Lower leg skin (tissue), 4 donors: Measurements from ENCODE around the gene IFT27. TPM values are rescaled to one million over a fixed set of nuclear protein-coding genes. Genes with fewer than 3 reads are reported as not detected.

ENCODE experiments used
- DNase-seq, 2 donors: peaks; one replicate each; pipeline ENCODE4 v3.0.0-alpha.2; 2019; ENCODE audit warnings: low spot score in 2 of 2
- H3K4me3 ChIP-seq: fragments of 200-600 bp; sonication (generic); 2 replicates; pipeline ENCODE4 v1.5.1; 2017; ENCODE audit warnings: mild to moderate bottlenecking, low read depth; ENCODE audit not compliant: poor library complexity, severe bottlenecking
- CTCF ChIP-seq, 3 donors: fragments of 450-650 bp; IDR thresholded peaks; one replicate each; pipeline ENCODE4 v1.5.1; 2016; ENCODE audit warnings: antibody characterized with exemption in 3 of 3, mild to moderate bottlenecking in 3 of 3, moderate library complexity in 2 of 3
- POLR2A ChIP-seq, 2 donors: fragments of 450-650 bp; IDR thresholded peaks; one replicate each; pipeline ENCODE4 v1.6.1; 2016 to 2017; ENCODE audit warnings: antibody characterized with exemption in 2 of 2, mild to moderate bottlenecking in 1 of 2, moderate library complexity in 1 of 2
- WGBS, 2 donors: methylation state at CpG; one replicate each; pipeline ENCODE4 v1.1.5; 2018; 5-methylcytosine and 5-hydroxymethylcytosine counted together
- intact Hi-C: fragments of 100-400 bp; cut with DNase I; formaldehyde crosslinking; loops from one replicate; pipeline ENCODE4 v1.15.0; 2023; ENCODE audit warnings: low total_unique reads
- total RNA-seq, 4 donors: library from RNA; depleted of rRNA; stranded (reverse); fragments of >200 nt; gene quantifications; one replicate each; pipeline ENCODE4 v1.1.0, GENCODE V29; 2016

The IFT27 gene
- total RNA-seq, 4 donors from 2014 or later: 4.3 to 9.3 (median 8.7) TPM

GRCh38 chr22:36803358-36803757 is 27.4 kb upstream of the IFT27 start:
- no peak overlapping the region for H3K4me3 ChIP-seq
- intact Hi-C loops: no loop called here
- DNase-seq: no peak
- TF ChIP-seq POLR2A (IDR thresholded peaks at IDR 0.05) (no peak), CTCF (IDR thresholded peaks at IDR 0.05) (no peak)
- 62 to 70% methylated on average over 1 of the region's 1 CpG for whole genome bisulfite sequencing, 2 donors

- TF ChIP-seq CTCF (IDR thresholded peaks at IDR 0.05) (no peak), POLR2A (IDR thresholded peaks at IDR 0.05) (no peak)
- DNase-seq: no peak
- H3K4me3 ChIP-seq: no peak overlapping the region
- WGBS, 2 donors: 63 to 74% methylated on average over 9 to 11 of the region's 11 CpGs
- intact Hi-C loops: no loop called here
These were observed 22.8 kb upstream of the IFT27 start for GRCh38 chr22:36798674-36799066.

- no peak overlapping the region for H3K4me3 ChIP-seq
- no peak for DNase-seq
- TF ChIP-seq POLR2A (IDR thresholded peaks at IDR 0.05): no peak
- no peak for TF ChIP-seq CTCF (IDR thresholded peaks at IDR 0.05)
- 75 to 82% methylated on average over 11 to 12 of the region's 12 CpGs for WGBS, 2 donors
- intact Hi-C loops: no loop called here
These were observed 22.2 kb upstream of the IFT27 start for GRCh38 chr22:36797911-36798673.

- DNase-seq: no peak
- no peak overlapping the region for H3K4me3 ChIP-seq
- TF ChIP-seq CTCF (IDR thresholded peaks at IDR 0.05) (no peak), POLR2A (IDR thresholded peaks at IDR 0.05) (no peak)
- WGBS, 2 donors: 26 to 37% methylated on average over 9 of the region's 9 CpGs
- intact Hi-C loops: no loop called here
These were observed 21.5 kb upstream of the IFT27 start for GRCh38 chr22:36797374-36797773.

GRCh38 chr22:36796552-36797175 is 20.7 kb upstream of the IFT27 start:
- TF ChIP-seq CTCF (IDR thresholded peaks at IDR 0.05) (no peak), POLR2A (IDR thresholded peaks at IDR 0.05) (no peak)
- 42 to 74% methylated on average over 7 of the region's 7 CpGs for WGBS, 2 donors
- no peak overlapping the region for H3K4me3 ChIP-seq
- intact Hi-C loops: no loop called here
- DNase-seq: no peak
